Measurements from ENCODE around the gene SV2C. TPM values are rescaled to one million over a fixed set of nuclear protein-coding genes. Genes with fewer than 3 reads are reported as not detected.

SV2C gene
- polyA plus RNA-seq, 1 donor (not counting 4 experiments of a cell fraction or from before 2014, with no cell fraction given) = 0.34 TPM

GRCh38 chr5:76329346-76329745 is 246.2 kb downstream of the SV2C start:
- no peak overlapping the region for H3K9ac ChIP-seq (ENCODE audit: control insufficient read depth, extremely low read depth, insufficient read depth, low read length)
- no peaks in the 10 kb centered on the region for H3K4me1 ChIP-seq (ENCODE audit: control insufficient read depth, extremely low read depth, insufficient read depth, low read length)
- no peak overlapping the region for H3K4me3 ChIP-seq (ENCODE audit: control insufficient read depth in 2 of 3, extremely low read depth in 1 of 3, insufficient read depth in 2 of 3, low read depth in 1 of 3, low read length in 3 of 3)
- H3K9me1 ChIP-seq (ENCODE audit: control insufficient read depth, extremely low read depth, insufficient read depth, low read length) = no peaks in the 10 kb centered on the region
- H3K4me2 ChIP-seq (ENCODE audit: control insufficient read depth, extremely low read depth, insufficient read depth, low read depth, low read length) = no peak overlapping the region
- DNase-seq (ENCODE audit: low read depth, low spot score) = no peak
- no peak overlapping the region for H3K27ac ChIP-seq (ENCODE audit: control insufficient read depth, insufficient read depth, low read length)
- no peaks in the 10 kb centered on the region for H3K79me2 ChIP-seq (ENCODE audit: control insufficient read depth, insufficient read depth, low read length)
- no peak overlapping the region for H2AFZ ChIP-seq (ENCODE audit: control insufficient read depth, low read length)
- no peaks in the 10 kb centered on the region for H3K36me3 ChIP-seq (ENCODE audit: control insufficient read depth in 2 of 2, extremely low read depth in 1 of 2, insufficient read depth in 2 of 2, low read length in 2 of 2)
- TF ChIP-seq EZH2 (IDR thresholded peaks at IDR 0.05; ENCODE audit: low read length) (no peak), CTCF (optimal IDR thresholded peaks at IDR 0.05 in 1 of 3, IDR thresholded peaks at IDR 0.05 in 1 of 3, conservative IDR thresholded peaks at IDR 0.05 in 1 of 3; ENCODE audit: extremely low read depth in 1 of 3, insufficient read depth in 2 of 3, low read length in 3 of 3) (no peak)
- peaks cover 11% of the 10 kb centered on the region for H3K27me3 ChIP-seq (ENCODE audit: control insufficient read depth, extremely low read depth, insufficient read depth, low read length)
- no peaks in the 10 kb centered on the region for H4K20me1 ChIP-seq (ENCODE audit: control insufficient read depth, extremely low read depth, insufficient read depth, low read length)
- dilution Hi-C loops (cut with MboI; ENCODE audit: extremely low pct_ligation_motif_present, low sequenced_read_pairs) = no loop called here
- no peak for FAIRE-seq
- H3K9me3 ChIP-seq (ENCODE audit: control insufficient read depth, low read depth, low read length) = no peaks in the 10 kb centered on the region

- H3K9me1 ChIP-seq (ENCODE audit: control insufficient read depth, extremely low read depth, insufficient read depth, low read length) = no peaks in the 10 kb centered on the region
- H3K27ac ChIP-seq (ENCODE audit: control insufficient read depth, insufficient read depth, low read length) = no peak overlapping the region
- H3K4me3 ChIP-seq (ENCODE audit: control insufficient read depth in 2 of 3, extremely low read depth in 1 of 3, insufficient read depth in 2 of 3, low read depth in 1 of 3, low read length in 3 of 3) = no peak overlapping the region
- H2AFZ ChIP-seq (ENCODE audit: control insufficient read depth, low read length) = no peak overlapping the region
- H3K36me3 ChIP-seq (ENCODE audit: control insufficient read depth in 2 of 2, extremely low read depth in 1 of 2, insufficient read depth in 2 of 2, low read length in 2 of 2) = no peaks in the 10 kb centered on the region
- TF ChIP-seq CTCF (optimal IDR thresholded peaks at IDR 0.05 in 1 of 3, IDR thresholded peaks at IDR 0.05 in 1 of 3, conservative IDR thresholded peaks at IDR 0.05 in 1 of 3; ENCODE audit: extremely low read depth in 1 of 3, insufficient read depth in 2 of 3, low read length in 3 of 3) (no peak), EZH2 (IDR thresholded peaks at IDR 0.05; ENCODE audit: low read length) (no peak)
- peaks cover 11% of the 10 kb centered on the region for H3K27me3 ChIP-seq (ENCODE audit: control insufficient read depth, extremely low read depth, insufficient read depth, low read length)
- FAIRE-seq = no peak
- no peak for DNase-seq (ENCODE audit: low read depth, low spot score)
- H4K20me1 ChIP-seq (ENCODE audit: control insufficient read depth, extremely low read depth, insufficient read depth, low read length) = no peaks in the 10 kb centered on the region
- dilution Hi-C loops (cut with MboI; ENCODE audit: extremely low pct_ligation_motif_present, low sequenced_read_pairs) = no loop called here
- H3K4me1 ChIP-seq (ENCODE audit: control insufficient read depth, extremely low read depth, insufficient read depth, low read length) = no peaks in the 10 kb centered on the region
- no peak overlapping the region for H3K9ac ChIP-seq (ENCODE audit: control insufficient read depth, extremely low read depth, insufficient read depth, low read length)
- no peaks in the 10 kb centered on the region for H3K79me2 ChIP-seq (ENCODE audit: control insufficient read depth, insufficient read depth, low read length)
- H3K4me2 ChIP-seq (ENCODE audit: control insufficient read depth, extremely low read depth, insufficient read depth, low read depth, low read length) = no peak overlapping the region
- H3K9me3 ChIP-seq (ENCODE audit: control insufficient read depth, low read depth, low read length) = no peaks in the 10 kb centered on the region
Measured at GRCh38 chr5:76331126-76331525, 247.9 kb downstream of the SV2C start.

All from keratinocyte (primary cell).